Left lobe of liver (tissue), 2 donors: Measurements from ENCODE around the gene ZBED3. TPM values are rescaled to one million over a fixed set of nuclear protein-coding genes. Genes with fewer than 3 reads are reported as not detected.
"Not testable (repeated sequence)": the region's sequence is repeated elsewhere in the genome, so short reads cannot be mapped to it uniquely, and the experiment has no call there.

Experiments used
- ATAC-seq: fragments of 200-7000 bp; cut with Tn5 transposase; one replicate; pipeline ENCODE4 v1.9.1; 2020; ENCODE audit warnings: mild to moderate bottlenecking, moderate library complexity
- DNase-seq: peaks from one replicate; pipeline ENCODE4 v3.0.0-alpha.2; 2020; ENCODE audit warnings: low spot score
- total RNA-seq: library from RNA; stranded (reverse); gene quantifications from one replicate; pipeline ENCODE4 v1.2.1, GENCODE V29; 2021
- donor health status: DM: no; HTN: no; CAD: no; lungs with moderate emphysema.
- donor health status: DM: no; HTN: yes; CAD: no.

The ZBED3 gene
- total RNA-seq, result 40.1 TPM

DNA sequence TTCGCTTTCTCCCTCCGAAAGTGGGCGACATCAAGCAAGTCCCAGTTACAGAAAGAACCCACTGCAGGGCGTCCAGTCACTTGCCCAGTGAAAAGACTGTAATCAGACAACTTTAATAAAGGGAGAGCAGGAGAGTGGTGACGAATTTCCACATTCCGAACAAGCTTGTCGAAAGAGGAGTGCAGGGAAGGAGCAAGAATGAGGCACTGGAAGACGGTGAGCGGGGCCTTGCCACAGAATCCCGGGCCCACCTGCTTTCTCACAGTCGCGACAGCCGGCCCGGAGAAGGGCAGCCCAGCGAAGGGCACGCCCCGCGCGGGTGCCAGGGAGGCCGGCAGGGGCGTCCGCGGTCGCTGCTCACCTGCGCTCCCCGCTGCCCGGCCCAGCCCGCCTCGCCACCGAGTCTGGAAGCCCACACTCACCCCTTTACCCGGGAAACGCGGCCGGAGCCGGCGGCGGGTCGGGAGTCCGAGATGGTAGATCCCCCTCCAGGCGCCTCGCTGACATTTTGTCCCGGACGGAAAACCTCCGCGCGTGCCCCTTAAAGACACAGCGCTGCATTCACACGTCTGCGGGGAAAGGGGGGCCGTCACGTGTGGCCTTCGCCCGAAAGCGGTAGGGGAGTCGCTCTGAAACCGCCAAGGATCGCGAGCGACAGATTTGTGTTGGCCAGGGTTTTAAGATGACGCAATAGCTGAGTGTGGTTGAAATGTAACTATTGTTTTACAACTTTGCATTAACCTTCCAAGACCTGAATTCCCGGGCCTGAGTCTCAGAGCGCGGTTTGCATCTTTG is at the start of gene ZBED3:
TSS of gene ZBED3 (minus strand) at position 597 of the 795 bp plus-strand sequence. CDS start 9,407 bp downstream, outside the sequence.
- DNase-seq, result peak; percentile 92
- peak; percentile 79 for ATAC-seq

GRCh38 chr5:77133061-77133758 is 46.1 kb upstream of the ZBED3 start:
- ATAC-seq (peak; percentile 92), DNase-seq (peak; percentile 81)

- no peak for ATAC-seq
- no peak for DNase-seq
These were observed 44.3 kb upstream of the ZBED3 start for GRCh38 chr5:77131361-77131760.

DNA sequence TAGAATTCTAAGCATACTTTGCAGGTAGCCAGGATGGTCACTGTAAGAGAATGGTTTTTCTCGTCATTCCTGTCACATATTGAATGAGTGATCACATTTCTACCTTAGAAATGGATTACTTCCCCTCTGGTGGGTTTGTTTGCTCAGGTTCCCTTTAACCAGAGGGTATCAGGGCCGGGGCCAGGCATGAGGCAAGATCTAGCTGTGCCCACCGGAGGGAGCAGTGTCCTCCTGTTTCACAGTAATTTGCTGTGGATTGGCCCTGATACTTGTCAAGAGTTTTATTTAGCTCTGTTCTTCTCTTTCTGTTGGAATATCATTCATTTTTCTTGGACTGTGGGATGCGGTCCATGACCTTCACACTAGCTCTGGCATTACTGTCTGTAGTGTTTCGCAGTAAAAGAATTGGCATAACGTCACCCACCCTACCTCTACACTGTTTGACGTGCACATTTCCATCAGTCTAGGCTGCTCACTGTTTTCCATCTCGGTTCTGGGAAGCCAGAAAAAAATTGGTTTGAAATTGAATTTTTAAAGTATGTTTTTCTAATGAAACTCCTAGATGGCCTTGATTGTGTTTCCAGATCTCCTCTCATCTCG is 42.4 kb upstream of the ZBED3 start:
- DNase-seq, result no peak

GRCh38 chr5:77128411-77129061 is 41.5 kb upstream of the ZBED3 start:
- ATAC-seq (peak; percentile 74), DNase-seq (no peak)

More for the DNA sequence above, 42.4 kb upstream of the ZBED3 start:
- peak; percentile 45 for ATAC-seq

DNA sequence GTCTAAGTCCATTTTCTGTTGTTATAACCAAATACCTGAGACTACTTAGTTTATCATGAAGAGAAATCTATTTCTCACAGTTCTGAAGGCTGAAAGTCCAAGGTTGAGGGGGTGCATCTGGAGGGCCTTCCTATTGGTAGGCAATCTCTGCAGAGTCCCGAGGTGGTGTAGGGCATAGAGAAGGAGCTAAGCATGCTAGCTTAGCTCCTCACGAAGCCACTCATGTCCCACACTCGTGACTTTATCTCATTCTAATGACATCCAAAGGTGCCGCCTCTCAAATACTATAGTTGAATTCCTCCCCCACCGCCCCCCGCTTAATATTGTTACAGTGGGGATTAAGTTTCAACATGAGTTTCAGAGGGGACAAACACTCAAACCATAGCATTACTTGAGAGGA is 36.0 kb upstream of the ZBED3 start:
- DNase-seq (no peak), ATAC-seq (no peak)

GRCh38 chr5:77120706-77121105 is 33.6 kb upstream of the ZBED3 start:
- no peak for ATAC-seq
- DNase-seq, result no peak

DNA sequence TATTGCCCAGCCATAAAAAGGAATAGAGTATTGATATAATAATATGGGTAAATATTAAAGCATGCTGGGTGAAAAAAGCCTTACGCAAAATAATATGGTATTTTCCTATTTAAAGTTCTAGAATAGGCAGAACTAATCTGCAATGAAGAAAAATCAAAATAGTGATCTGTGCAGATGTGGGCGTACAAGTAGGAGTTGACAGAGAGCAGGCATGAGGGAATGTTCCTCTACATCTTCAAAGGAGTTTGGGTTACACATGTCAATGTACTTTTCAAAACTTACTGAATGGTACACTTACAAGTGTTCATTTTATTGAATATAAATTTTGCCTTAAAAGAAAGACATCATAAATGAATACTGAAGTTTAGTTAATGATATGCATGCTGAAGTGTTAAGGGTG is 33.0 kb upstream of the ZBED3 start:
- DNase-seq, result no peak
- no peak for ATAC-seq

DNA sequence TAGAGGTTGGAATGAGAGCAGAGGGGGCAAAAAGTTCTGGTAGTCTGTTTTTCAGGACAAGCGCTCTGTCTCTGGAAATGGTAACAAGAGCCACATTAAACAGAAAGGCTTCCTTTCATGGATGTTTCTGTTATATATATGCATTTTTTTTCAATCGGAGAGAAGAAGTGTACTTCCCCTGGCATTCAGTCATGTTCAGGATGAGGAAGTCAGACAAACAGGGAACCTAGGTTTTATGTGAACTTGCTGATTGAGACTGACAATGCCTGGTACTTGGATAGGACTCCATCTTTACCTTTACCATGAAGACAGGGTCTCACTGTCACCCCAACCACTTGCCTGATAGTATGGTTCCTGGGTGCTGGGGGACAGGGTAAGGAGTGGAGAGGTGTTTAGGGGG is 30.1 kb upstream of the ZBED3 start:
- DNase-seq (no peak), ATAC-seq (no peak)

DNA sequence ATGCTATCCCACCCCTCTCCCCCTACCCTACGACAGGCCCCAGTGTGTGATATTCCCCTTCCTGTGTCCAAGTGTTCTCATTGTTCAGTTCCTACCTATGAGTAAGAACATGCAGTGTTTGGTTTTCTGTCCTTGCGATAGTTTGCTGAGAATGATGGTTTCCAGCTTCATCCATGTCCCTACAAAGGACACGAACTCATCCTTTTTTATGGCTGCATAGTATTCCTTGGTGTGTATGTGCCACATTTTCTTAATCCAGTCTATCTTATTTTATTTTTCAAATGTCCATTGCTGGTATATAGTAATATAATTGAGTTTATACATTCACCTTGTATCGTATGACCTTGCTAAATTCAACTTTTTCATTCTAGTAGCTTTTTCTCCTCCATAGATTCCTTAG is 19.9 kb upstream of the ZBED3 start:
- not testable (repeated sequence) for ATAC-seq, DNase-seq

DNA sequence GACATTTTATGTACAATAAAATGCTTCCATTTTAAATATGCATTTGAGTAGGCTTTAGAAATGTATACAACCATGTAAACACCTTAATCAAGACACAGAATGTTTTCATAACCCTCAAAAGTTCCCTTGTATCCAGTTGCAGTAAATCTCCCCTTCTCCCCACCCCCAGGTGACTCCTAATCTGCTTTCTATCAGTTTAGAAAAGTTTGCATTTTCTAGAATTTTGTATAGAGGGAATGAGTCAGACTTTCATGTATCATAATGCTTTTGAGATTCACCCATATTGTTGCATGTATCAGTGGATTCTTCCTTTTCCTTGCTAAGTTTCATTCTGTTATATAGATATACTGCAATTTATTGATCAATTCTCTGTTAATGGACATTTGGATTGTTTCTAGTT is 17.7 kb upstream of the ZBED3 start:
- ATAC-seq (no peak), DNase-seq (no peak)

GRCh38 chr5:77103457-77103856 is 16.4 kb upstream of the ZBED3 start:
- peak; percentile 79 for ATAC-seq
- peak; percentile 57 for DNase-seq

- ATAC-seq, result no peak
- DNase-seq, result no peak
These were observed 15.5 kb upstream of the ZBED3 start for GRCh38 chr5:77102549-77102948.

GRCh38 chr5:77101298-77101697 is 14.2 kb upstream of the ZBED3 start:
- DNase-seq (no peak), ATAC-seq (no peak)

DNA sequence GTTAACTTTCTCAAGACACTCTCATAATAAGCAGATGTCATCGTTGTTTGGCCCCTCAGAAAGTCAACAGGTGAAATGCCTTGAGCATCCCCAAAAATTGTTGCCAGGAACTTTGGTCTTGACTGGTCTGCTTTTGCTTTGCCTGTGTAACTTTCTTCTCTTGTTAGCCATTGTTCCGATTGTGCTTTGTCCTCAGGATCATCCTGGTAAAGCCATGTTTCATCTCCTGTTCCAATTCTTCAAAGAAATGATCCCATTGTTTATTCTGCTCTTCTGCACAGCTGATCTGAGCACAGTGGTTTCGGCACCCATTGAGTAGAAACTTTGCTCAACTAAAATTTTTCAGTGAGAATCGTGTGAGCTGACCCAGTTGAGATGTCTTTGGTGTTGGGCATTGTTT is 8.1 kb upstream of the ZBED3 start:
- DNase-seq, result no peak
- ATAC-seq, result no peak

GRCh38 chr5:77087484-77088261 is 588 bp upstream of the ZBED3 start:
- ATAC-seq (peak; percentile 75), DNase-seq (peak; percentile 87)

- no peak for DNase-seq
- ATAC-seq, result no peak
These were observed 757 bp downstream of the ZBED3 start for GRCh38 chr5:77086368-77086688.

DNA sequence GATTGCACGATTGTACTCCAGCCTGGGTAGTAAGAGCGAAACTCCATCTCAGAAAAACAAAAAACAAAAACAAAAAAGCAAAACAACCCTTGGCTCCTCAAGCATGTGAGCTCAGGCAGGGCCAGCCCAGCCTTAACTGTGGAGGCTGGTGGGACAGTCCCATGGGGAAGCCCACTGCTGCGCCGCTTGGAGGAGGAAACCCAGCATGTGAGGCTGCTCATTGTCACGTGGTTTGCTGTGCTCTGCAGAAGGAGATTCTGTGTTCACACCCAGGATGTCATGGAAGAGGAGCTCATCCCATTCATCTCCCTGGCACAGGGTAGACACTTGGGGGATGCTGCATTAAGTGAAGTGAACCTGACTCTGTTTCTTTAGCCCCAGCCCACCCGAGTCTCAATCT is 4.0 kb downstream of the ZBED3 start:
- ATAC-seq, result no peak
- DNase-seq, result no peak

- ATAC-seq, result no peak
- DNase-seq, result no peak
These were observed 4.8 kb downstream of the ZBED3 start for GRCh38 chr5:77082280-77082679.

GRCh38 chr5:77080905-77081304 is 6.2 kb downstream of the ZBED3 start:
- ATAC-seq (no peak), DNase-seq (no peak)

GRCh38 chr5:77080479-77080878 is 6.6 kb downstream of the ZBED3 start:
- peak; percentile 76 for ATAC-seq
- DNase-seq, result not testable (repeated sequence)
